K562 (cell line): ENCODE measurements around the gene OOSP4A. TPM values are rescaled to one million over a fixed set of nuclear protein-coding genes. Genes with fewer than 3 reads are reported as not detected.

Experiments used
- CC2D1A ChIP-seq: fragments of 450-650 bp; IDR thresholded peaks from 2 replicates; pipeline ENCODE4 v1.6.1; 2017; ENCODE audit warnings: mild to moderate bottlenecking
- CEBPG ChIP-seq, 3 experiments: fragments of 200-800 bp in 1 of 3; sonication (Bioruptor generic) in 1 of 3; sonication (generic) in 1 of 3; formaldehyde crosslinking in 1 of 3; IDR thresholded peaks in 2 of 3; conservative IDR thresholded peaks in 1 of 3; 2 replicates each; pipeline versions ENCODE4 v1.6.1 to v1.8.0; 2016 to 2022; ENCODE audit warnings: missing compliant biosample characterization in 2 of 3, missing genetic modification characterization in 2 of 3, mild to moderate bottlenecking in 1 of 3, missing genetic modification reagents in 1 of 3
- CHAMP1 ChIP-seq: fragments of 450-650 bp; IDR thresholded peaks from 2 replicates; pipeline ENCODE4 v1.6.1; 2016; ENCODE audit warnings: mild to moderate bottlenecking
- DMBX1 ChIP-seq: fragments of 250-450 bp; sonication (Bioruptor Pico); IDR thresholded peaks from 2 replicates; pipeline ENCODE4 v1.8.0; 2022; ENCODE audit warnings: inconsistent platforms, mild to moderate bottlenecking, moderate library complexity, borderline replicate concordance
- E2F4 ChIP-seq: sonication (generic); formaldehyde crosslinking; IDR thresholded peaks from 2 replicates; pipeline ENCODE4 v1.8.0; 2022; ENCODE audit warnings: mild to moderate bottlenecking, low read depth, missing genetic modification reagents
- EP300 ChIP-seq: IDR thresholded peaks from 2 replicates; pipeline ENCODE4 v1.6.1; 2012; ENCODE audit warnings: low read length, improper control_type of control experiment
- ID3 ChIP-seq, 2 experiments: fragments of 250-450 bp in 1 of 2; fragments of 450-650 bp in 1 of 2; sonication (Bioruptor Pico) in 1 of 2; IDR thresholded peaks; 2 replicates each; pipeline versions ENCODE4 v1.6.1 to v1.8.0; 2016 to 2021; ENCODE audit warnings: mild to moderate bottlenecking in 2 of 2, moderate library complexity in 2 of 2, missing compliant biosample characterization in 1 of 2, missing genetic modification characterization in 1 of 2
- LEF1 ChIP-seq: fragments of 450-650 bp; IDR thresholded peaks from 2 replicates; pipeline ENCODE4 v1.6.1; 2016; ENCODE audit warnings: mild to moderate bottlenecking
- MYC ChIP-seq, 2 experiments: fragments of 250-450 bp in 1 of 2; sonication (Bioruptor Pico) in 1 of 2; IDR thresholded peaks; 2 replicates each; pipeline versions ENCODE4 v1.5.1 to v1.6.1; 2012 to 2021; ENCODE audit warnings: low read depth in 2 of 2, borderline replicate concordance in 1 of 2, improper control_type of control experiment in 1 of 2, low read length in 1 of 2, mild to moderate bottlenecking in 1 of 2, moderate library complexity in 1 of 2
- TBL1XR1 ChIP-seq, 2 experiments: IDR thresholded peaks; 2 replicates each; pipeline ENCODE4 v1.6.1; 2012; ENCODE audit warnings: improper control_type of control experiment in 2 of 2, low read length in 2 of 2, mild to moderate bottlenecking in 1 of 2
- TRIM25 ChIP-seq: fragments of 450-650 bp; IDR thresholded peaks from 2 replicates; pipeline ENCODE4 v1.7.0; 2016; ENCODE audit warnings: borderline replicate concordance
- ZMIZ1 ChIP-seq, 2 experiments: fragments of 150-350 bp in 1 of 2; IDR thresholded peaks; 2 replicates each; pipeline ENCODE4 v1.6.1; 2012 to 2016; ENCODE audit warnings: low read depth in 2 of 2, low read length in 2 of 2, mild to moderate bottlenecking in 1 of 2, moderate library complexity in 1 of 2
- ZNF274 ChIP-seq: IDR thresholded peaks from 2 replicates; pipeline ENCODE4 v1.6.1; 2011; ENCODE audit warnings: low read depth, mild to moderate bottlenecking, low read length, moderate library complexity, borderline replicate concordance
- polyA plus RNA-seq, 8 experiments: library from polyadenylated mRNA; depleted of rRNA in 4 of 8; stranded (reverse) in 5 of 8; unstranded in 3 of 8; fragments of >200 nt; fragmentation: Nextera tagmentation in 2 of 8; fragmentation: Illumina TruSeq in 1 of 8; extraction: Ambion mirVana in 2 of 8; extraction: Trizol in 1 of 8; gene quantifications; 2 replicates each; pipeline versions ENCODE4 v1.2.1 to v1.2.3, GENCODE V29; 2011 to 2014; ENCODE audit warnings: inconsistent platforms in 1 of 8, missing spikeins in 1 of 8
- total RNA-seq, 7 experiments: library from RNA; depleted of rRNA in 6 of 7; stranded (reverse); fragments of >200 nt in 6 of 7; fragmentation: Illumina TruSeq in 2 of 7; extraction: Trizol in 2 of 7; gene quantifications; 2 replicates each; pipeline versions ENCODE4 v1.2.1 to v1.2.3, GENCODE V29; 2011 to 2021; ENCODE audit warnings: low replicate concordance in 1 of 7

OOSP4A gene
- total and polyA plus RNA-seq, 9 of the 15 experiments (the other 6 are each of a cell fraction or from before 2014, with no cell fraction given) = 0.40 to 2.4 (median 0.74) TPM; not detected in 2

GRCh38 chr11:59967677-59968394 is 4.0 kb downstream of the OOSP4A start (continued):
- TF ChIP-seq CC2D1A = peak; percentile 92
- TF ChIP-seq EP300 = peak; percentile 98
- TF ChIP-seq ID3 (CRISPR knock-in tag; IDR thresholded peaks at IDR 0.05) = no peak
- 0 out of 2 replicates have a peak, but pooled peaks have one; percentile 10 for TF ChIP-seq ID3 (tag; IDR thresholded peaks at IDR 0.05)
- peak; percentile 72 for TF ChIP-seq MYC (IDR thresholded peaks at IDR 0.05; ENCODE audit: low read depth, low read length)
- no peak for TF ChIP-seq MYC (CRISPR knock-in tag; IDR thresholded peaks at IDR 0.05; ENCODE audit: borderline replicate concordance, low read depth)
- no peak for TF ChIP-seq E2F4
- peak in 1 of 2 experiments; percentile 54; a peak in 1 of 4 replicates for TF ChIP-seq ZMIZ1 (IDR thresholded peaks at IDR 0.05; ENCODE audit: low read depth in 2 of 2, low read length in 2 of 2)
- TF ChIP-seq CHAMP1 = peak; percentile 91
- peak; percentile 99 for TF ChIP-seq CEBPG (CRISPR knock-in tag; IDR thresholded peaks at IDR 0.05)
- TF ChIP-seq CEBPG (tag; conservative IDR thresholded peaks at IDR 0.05 in 1 of 2, IDR thresholded peaks at IDR 0.05 in 1 of 2) = peak; percentile 18 to 91; a peak in 2 of 4 replicates
- peak in 1 of 2 experiments; percentile 88; a peak in 2 of 4 replicates for TF ChIP-seq TBL1XR1 (IDR thresholded peaks at IDR 0.05; ENCODE audit: low read length in 2 of 2)
- peak; percentile 92 for TF ChIP-seq LEF1
- TF ChIP-seq DMBX1 = peak; percentile 63; the same call in 1 of the 2 replicates
- peak; percentile 52; the same call in 1 of the 2 replicates for TF ChIP-seq ZNF274
- TF ChIP-seq TRIM25 = no peak
